Naive thymus-derived CD8-positive, alpha-beta T cell (primary cell): ENCODE measurements around the gene PHKG2. TPM values are rescaled to one million over a fixed set of nuclear protein-coding genes. Genes with fewer than 3 reads are reported as not detected.

ENCODE experiments used
- ATAC-seq, 2 donors: fragments of 150-1000 bp; cut with Tn5 transposase in 1 of 2; sonication (Bioruptor Pico), chemical (Tn5 transposase) in 1 of 2; 1 replicate in 1 of 2; 2 replicates in 1 of 2; pipeline ENCODE4 v1.10.0; 2021; ENCODE audit warnings: mild to moderate bottlenecking in 2 of 2, moderate library complexity in 2 of 2
- POLR2A ChIA-PET: fragments of 350-600 bp; sonication (Branson Sonifier 250); formaldehyde crosslinking; loops from one replicate; lab custom pipeline; 2021; ENCODE audit warnings: antibody characterized with exemption; lab: Charles Lee
- DNase-seq, 10 donors: peaks; one replicate each; pipeline versions ENCODE4 v3.0.0 to v3.0.0-alpha.2; 2020 to 2022
- H3K27ac Mint-ChIP-seq, 10 donors: one replicate each; pipeline ENCODE4 v1.8.0; 2020 to 2022; ENCODE audit warnings: mild to moderate bottlenecking in 10 of 10, mixed read lengths in 10 of 10, moderate library complexity in 4 of 10, inconsistent platforms in 1 of 10
- H3K27me3 Mint-ChIP-seq, 5 donors: one replicate each; pipeline ENCODE4 v1.8.0; 2021 to 2022; ENCODE audit warnings: mixed read lengths in 5 of 5
- H3K36me3 Mint-ChIP-seq, 3 donors: one replicate each; pipeline ENCODE4 v1.8.0; 2020 to 2022; ENCODE audit warnings: mixed read lengths in 3 of 3, mild to moderate bottlenecking in 2 of 3, inconsistent platforms in 1 of 3
- H3K4me1 Mint-ChIP-seq, 4 donors: one replicate each; pipeline ENCODE4 v1.8.0; 2021 to 2022; ENCODE audit warnings: mixed read lengths in 4 of 4
- H3K4me3 Mint-ChIP-seq, 10 donors: one replicate each; pipeline ENCODE4 v1.8.0; 2020 to 2022; ENCODE audit warnings: mild to moderate bottlenecking in 10 of 10, mixed read lengths in 10 of 10, moderate library complexity in 6 of 10, inconsistent platforms in 1 of 10
- H3K9me3 Mint-ChIP-seq, 9 donors: one replicate each; pipeline ENCODE4 v1.8.0; 2020 to 2022; ENCODE audit warnings: mixed read lengths in 9 of 9, mild to moderate bottlenecking in 3 of 9, inconsistent platforms in 1 of 9, moderate library complexity in 1 of 9
- polyA plus RNA-seq, 3 donors: library from polyadenylated mRNA; unstranded; fragments of 300-500 nt; fragmentation: Illumina TruSeq; gene quantifications; one replicate each; pipeline ENCODE4 v1.2.3, GENCODE V29; 2021
- total RNA-seq, 8 experiments: library from RNA in 2 of 8; stranded (reverse) in 2 of 8; gene quantifications; one replicate each; pipeline ENCODE4 v1.2.3 and lab custom pipeline; 2021 to 2026

The PHKG2 gene
- total and polyA plus RNA-seq, 5 experiments from 2014 or later, result 39.7 to 53.7 (median 43.1) TPM

DNA sequence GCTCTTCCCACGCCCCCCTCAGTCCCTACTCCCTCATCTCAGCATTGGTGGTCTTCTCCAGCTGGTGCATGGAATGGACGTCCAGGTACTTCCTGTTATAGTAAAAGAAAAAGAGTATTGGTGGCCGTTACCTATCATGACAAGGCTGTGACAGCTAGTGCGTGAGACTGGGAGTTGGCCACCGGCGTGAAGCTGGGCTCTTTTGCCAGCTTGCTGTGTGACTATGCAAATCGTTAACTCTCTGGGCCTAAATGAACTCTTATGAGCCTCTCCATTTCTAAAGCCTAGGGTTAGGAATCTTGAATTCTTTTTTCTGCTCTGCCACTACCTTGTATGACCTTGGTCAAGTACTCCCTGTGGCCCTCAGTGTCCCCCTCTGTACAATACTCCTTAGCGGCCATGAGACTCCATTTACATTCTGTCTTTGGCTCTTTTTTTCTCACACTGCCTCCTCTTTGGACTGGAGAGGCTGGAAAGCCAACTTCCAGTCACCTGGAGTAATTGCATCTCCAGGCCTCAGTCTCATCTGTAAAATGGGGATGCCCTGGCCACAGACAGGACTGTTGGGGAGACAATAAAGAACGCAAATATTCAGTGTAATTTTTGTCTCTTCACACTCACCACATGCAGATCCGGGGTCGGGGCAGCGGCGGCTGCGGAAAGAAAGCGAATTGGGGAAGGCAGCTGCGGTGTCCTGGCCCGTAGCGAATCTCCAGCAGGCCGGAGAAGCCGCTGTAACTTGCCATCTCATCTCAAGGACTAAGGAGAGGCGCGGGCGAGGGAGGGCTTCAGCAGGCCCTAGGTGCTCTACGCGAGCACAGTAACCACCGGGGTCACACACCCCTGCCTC lies 12.6 kb downstream of the PHKG2 start:
- POLR2A ChIA-PET, result interaction anchor here (0.8 to 1.6 kb wide), 3 partner anchors 13 to 65 kb away, joined by 3 to 8 read pairs (median 3); partner anchors contain the start of gene PHKG2
- H3K27ac Mint-ChIP-seq, result peak overlapping the region; percentile 2 to 97 (median 94)
- peaks cover 12 to 43% (median 31%) of the 10 kb centered on the region in 4 donors for H3K4me1 Mint-ChIP-seq
- H3K27me3 Mint-ChIP-seq, result no peaks in the 10 kb centered on the region
- peak overlapping the region; percentile 85 to 99 (median 96) for H3K4me3 Mint-ChIP-seq
- H3K9me3 Mint-ChIP-seq, result no peaks in the 10 kb centered on the region
- peaks cover 0 to 25% (median 3%) of the 10 kb centered on the region in 3 donors for H3K36me3 Mint-ChIP-seq
- ATAC-seq, result no peak
- DNase-seq, result peak in 1 of 10 donors; percentile 9

DNA sequence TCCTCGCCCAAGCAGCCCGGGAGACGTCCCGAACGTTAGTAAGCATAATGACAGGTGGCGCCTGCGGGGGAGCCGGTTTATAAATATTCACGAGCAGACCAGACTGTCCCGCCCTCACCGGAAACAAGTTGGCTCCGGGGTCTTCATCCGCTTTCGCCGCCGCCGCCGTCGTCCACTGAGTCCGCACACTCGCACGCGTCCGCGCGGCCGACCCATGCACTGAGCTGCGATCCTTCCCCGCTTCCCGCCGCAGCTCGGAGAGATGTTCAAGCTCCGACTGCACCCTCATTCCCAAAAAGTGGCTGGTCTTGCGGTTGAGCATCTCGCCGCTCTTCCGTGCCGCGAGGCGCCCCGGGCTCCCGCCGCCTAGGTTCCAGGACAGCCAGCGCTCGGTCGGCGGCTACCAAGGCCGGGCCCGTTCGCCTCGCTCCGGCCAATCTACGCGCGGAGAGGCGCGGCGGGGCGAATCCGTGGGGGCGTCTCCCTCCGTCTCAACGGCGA lies 13.3 kb downstream of the PHKG2 start:
- ATAC-seq (peak; percentile 46 to 53), DNase-seq (peak in 7 of 10 donors; percentile 21 to 72 (median 27))
- H3K27ac Mint-ChIP-seq, result peak overlapping the region; percentile 80 to 97 (median 94)
- peaks cover 0 to 29% (median 5%) of the 10 kb centered on the region in 3 donors for H3K36me3 Mint-ChIP-seq
- POLR2A ChIA-PET, result interaction anchor here (1.0 kb wide), 1 partner anchor 44 kb away, joined by 3 read pairs; no protein-coding TSS in a partner anchor
- no peaks in the 10 kb centered on the region for H3K27me3 Mint-ChIP-seq
- H3K9me3 Mint-ChIP-seq, result no peaks in the 10 kb centered on the region
- H3K4me3 Mint-ChIP-seq, result peak overlapping the region; percentile 85 to 99 (median 96)
- H3K4me1 Mint-ChIP-seq, result peaks cover 13 to 43% (median 31%) of the 10 kb centered on the region in 4 donors

DNA sequence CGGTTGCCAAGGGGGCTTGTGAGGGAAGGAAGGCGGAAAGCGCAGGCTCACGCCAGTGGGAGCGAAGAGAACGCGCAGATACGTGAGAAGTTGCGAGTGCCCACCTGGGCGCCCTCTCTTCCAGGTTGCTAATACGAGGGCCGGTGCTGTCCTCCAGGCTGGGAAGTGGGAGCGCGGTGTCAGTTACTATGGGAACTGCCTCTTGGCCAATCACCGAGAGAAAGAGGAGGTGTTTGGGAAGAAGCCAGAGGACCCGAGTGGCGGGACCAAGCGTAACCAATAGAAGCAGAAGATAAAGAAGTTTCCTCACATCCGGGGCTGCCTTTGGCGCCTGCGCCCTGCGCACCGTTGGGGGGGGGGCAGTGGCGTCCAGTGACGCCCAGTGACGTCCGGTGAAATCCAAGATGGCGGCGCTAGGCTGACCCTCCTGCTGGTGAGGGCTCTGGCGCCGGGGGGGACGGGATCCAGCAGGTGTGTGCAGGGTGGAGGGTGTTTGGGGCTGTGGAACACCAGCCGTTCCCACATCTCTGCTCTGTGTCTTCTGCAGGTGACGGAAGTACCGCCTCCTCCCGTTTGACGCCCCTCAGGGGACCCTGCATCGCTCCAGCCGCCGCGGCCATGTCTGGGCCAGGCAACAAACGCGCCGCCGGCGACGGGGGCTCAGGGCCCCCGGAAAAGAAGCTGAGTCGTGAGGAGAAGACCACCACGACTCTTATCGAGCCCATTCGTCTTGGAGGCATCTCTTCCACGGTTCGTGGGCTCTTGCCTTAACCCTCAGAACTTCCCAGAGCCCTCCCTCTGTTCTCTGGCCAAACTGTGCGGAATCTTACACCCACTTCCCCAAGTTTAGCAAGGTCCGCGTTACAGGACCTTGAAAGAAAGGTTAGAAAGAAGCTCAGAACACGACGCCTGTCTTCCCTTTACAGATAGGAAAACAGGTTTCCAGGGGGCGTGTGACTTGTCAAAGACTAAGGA lies 14.0 kb downstream of the PHKG2 start, which contains the start of the genes CFAP119 and RNF40:
TSS of gene CFAP119 (minus strand) at position 135 of the 975 bp plus-strand sequence. CDS start 314 bp downstream, outside the sequence.
TSS of gene RNF40 (plus strand) at position 395 of the 975 bp plus-strand sequence. CDS start at position 619, 224 bp downstream.
- Mint-ChIP-seq H3K9me3 (no peaks in the 10 kb centered on the region), H3K4me3 (peak within 1 kb of the TSS; percentile 85 to 99 (median 96)), H3K36me3 (peaks cover 0 to 37% (median 10%) of the 10 kb centered on the region in 3 donors), H3K27me3 (no peaks in the 10 kb centered on the region), H3K27ac (peak within 1 kb of the TSS; percentile 88 to 97 (median 94)), H3K4me1 (peaks cover 17 to 47% (median 34%) of the 10 kb centered on the region in 4 donors)
- ATAC-seq (peak; percentile 87 to 92), DNase-seq (peak; percentile 80 to 95 (median 89))
- POLR2A ChIA-PET, result interaction anchor here (0.6 to 1.5 kb wide), 6 partner anchors 12 to 112 kb away, joined by 3 to 8 read pairs (median 3); partner anchors contain the start of gene PHKG2

DNA sequence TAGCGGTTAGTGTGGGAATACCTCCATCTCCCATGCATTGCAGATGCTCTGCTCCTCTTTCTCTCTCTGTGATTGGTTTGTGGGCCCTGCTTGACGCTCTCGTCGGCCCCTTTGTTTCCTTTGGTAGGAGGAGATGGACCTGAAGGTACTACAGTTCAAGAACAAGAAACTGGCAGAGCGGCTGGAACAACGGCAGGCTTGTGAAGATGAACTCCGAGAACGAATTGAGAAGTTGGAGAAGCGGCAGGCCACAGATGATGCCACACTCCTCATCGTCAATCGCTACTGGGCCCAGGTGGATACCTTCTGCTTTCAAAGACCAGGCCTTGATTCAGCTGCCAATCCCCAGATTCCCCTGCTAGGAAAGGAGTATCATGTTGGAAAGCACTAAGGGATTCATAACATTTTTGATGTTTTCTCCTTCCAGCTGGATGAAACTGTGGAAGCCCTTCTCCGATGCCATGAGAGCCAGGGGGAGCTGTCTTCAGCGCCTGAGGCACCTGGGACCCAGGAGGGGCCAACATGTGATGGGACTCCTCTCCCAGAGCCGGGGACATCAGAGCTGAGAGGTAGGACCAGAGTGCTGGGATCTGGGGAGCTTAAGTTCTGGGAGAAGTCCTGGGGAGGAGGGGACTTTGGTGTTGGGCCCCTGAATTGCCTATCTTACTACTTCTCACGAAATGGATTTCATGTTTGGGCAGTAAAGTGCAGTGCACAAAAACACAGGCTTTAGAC lies 14.9 kb downstream of the PHKG2 start:
- H3K27me3 Mint-ChIP-seq, result no peaks in the 10 kb centered on the region
- H3K9me3 Mint-ChIP-seq, result no peaks in the 10 kb centered on the region
- H3K27ac Mint-ChIP-seq, result peak overlapping the region; percentile 88 to 97 (median 94)
- peaks cover 0 to 45% (median 15%) of the 10 kb centered on the region in 3 donors for H3K36me3 Mint-ChIP-seq
- no peak for DNase-seq
- no peak for ATAC-seq
- POLR2A ChIA-PET, result interaction anchor here (0.6 to 1.5 kb wide), 10 partner anchors 9 to 340 kb away, joined by 3 to 8 read pairs (median 3); partner anchors contain the start of gene PHKG2
- H3K4me3 Mint-ChIP-seq, result peak overlapping the region; percentile 85 to 99 (median 96)
- peaks cover 18 to 55% (median 35%) of the 10 kb centered on the region in 4 donors for H3K4me1 Mint-ChIP-seq

DNA sequence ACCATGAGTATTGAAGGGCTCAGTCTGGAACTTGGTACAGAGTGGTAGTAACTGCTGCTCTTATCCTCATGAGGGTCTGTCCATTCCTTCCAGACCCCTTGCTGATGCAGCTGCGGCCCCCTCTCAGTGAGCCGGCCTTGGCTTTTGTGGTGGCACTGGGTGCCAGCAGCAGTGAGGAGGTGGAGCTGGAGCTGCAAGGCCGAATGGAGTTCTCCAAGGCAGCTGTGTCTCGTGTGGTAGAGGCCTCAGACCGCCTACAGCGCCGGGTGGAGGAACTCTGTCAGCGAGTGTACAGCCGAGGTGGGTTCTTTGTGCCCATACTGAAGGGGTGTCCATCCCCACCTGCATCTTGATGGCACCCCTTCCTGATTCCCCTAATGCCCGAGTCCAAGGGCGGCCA lies 15.9 kb downstream of the PHKG2 start:
- H3K27ac Mint-ChIP-seq, result peak overlapping the region in 4 of 10 donors; percentile 12 to 95 (median 56)
- no peak for ATAC-seq
- POLR2A ChIA-PET, result interaction anchor here (0.6 to 1.5 kb wide), 3 partner anchors 13 to 102 kb away, joined by 3 to 5 read pairs (median 3); no protein-coding TSS in a partner anchor
- no peak for DNase-seq
- peaks cover 0 to 52% (median 18%) of the 10 kb centered on the region in 3 donors for H3K36me3 Mint-ChIP-seq
- no peaks in the 10 kb centered on the region for H3K9me3 Mint-ChIP-seq
- H3K4me1 Mint-ChIP-seq, result peaks cover 20 to 51% (median 35%) of the 10 kb centered on the region in 4 donors
- no peaks in the 10 kb centered on the region for H3K27me3 Mint-ChIP-seq
- peak overlapping the region in 7 of 10 donors; percentile 57 to 99 (median 94) for H3K4me3 Mint-ChIP-seq

DNA sequence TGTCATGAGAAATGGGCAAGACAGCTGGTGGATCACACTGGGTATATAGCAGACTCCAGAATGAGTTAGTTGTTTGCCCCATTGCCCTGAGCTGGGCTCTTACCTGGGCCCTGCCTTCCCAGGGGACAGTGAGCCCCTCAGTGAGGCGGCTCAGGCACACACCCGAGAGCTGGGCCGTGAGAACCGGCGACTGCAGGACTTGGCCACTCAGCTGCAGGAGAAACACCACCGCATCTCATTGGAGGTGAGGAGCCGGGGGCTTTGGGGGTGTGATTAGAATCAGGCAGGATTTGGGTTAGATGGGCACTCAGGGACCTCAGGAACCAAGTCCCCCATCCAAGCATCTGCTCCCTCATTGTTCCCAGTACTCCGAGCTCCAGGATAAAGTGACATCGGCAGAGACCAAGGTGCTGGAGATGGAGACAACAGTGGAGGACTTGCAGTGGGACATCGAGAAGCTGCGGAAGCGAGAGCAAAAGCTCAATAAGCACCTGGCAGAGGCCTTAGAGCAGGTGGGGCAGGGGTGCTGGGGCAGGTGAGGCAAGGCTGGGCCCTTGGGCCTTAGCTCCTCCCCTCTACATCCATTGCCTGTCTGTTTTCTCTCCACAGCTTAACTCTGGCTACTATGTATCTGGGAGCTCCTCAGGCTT lies 16.7 kb downstream of the PHKG2 start:
- POLR2A ChIA-PET, result interaction anchor here (1.3 to 1.5 kb wide), 2 partner anchors 49 to 103 kb away, joined by 3 read pairs; no protein-coding TSS in a partner anchor
- Mint-ChIP-seq H3K4me3 (no peak overlapping the region), H3K36me3 (peaks cover 0 to 59% (median 18%) of the 10 kb centered on the region in 3 donors), H3K27me3 (no peaks in the 10 kb centered on the region), H3K9me3 (no peaks in the 10 kb centered on the region), H3K4me1 (peaks cover 20 to 43% (median 36%) of the 10 kb centered on the region in 4 donors), H3K27ac (peak overlapping the region in 1 of 10 donors; percentile 60)
- DNase-seq, result no peak
- no peak for ATAC-seq

DNA sequence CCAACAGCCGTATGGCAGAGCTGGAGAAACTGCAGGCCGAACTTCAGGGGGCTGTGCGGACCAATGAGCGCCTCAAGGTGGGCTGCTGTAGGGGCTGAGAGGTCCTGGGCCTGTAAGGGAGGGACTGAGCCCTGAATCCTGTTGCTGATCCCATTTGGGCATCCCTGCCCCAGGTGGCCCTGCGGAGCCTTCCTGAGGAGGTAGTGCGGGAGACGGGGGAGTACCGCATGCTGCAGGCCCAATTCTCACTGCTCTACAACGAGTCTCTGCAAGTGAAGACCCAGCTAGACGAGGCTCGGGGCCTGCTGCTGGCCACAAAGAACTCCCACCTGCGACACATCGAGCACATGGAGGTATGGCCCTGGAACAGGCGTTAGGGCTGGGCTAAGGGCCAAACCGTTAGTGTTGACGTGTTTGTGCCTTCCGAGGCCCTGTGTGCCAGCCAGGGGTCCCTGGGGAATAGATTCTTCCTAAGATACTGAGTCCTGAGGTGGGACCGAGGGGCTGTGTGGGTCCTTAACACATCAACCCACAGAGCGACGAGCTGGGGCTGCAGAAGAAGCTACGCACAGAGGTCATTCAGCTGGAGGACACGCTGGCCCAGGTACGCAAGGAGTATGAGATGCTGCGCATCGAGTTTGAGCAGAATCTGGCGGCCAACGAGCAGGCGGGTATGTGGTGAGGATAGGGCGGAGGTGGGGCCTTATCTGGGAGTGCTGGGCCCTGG lies 18.1 kb downstream of the PHKG2 start:
- ATAC-seq, result no peak
- Mint-ChIP-seq H3K27ac (peak overlapping the region in 1 of 10 donors; percentile 33), H3K4me3 (no peak overlapping the region), H3K27me3 (no peaks in the 10 kb centered on the region), H3K4me1 (peaks cover 14 to 34% (median 27%) of the 10 kb centered on the region in 4 donors), H3K9me3 (no peaks in the 10 kb centered on the region), H3K36me3 (peaks cover 0 to 73% (median 22%) of the 10 kb centered on the region in 3 donors)
- POLR2A ChIA-PET, result interaction anchor here (0.5 to 0.7 kb wide), 2 partner anchors 842 to 956 kb away, joined by 3 read pairs; no protein-coding TSS in a partner anchor
- DNase-seq, result no peak

DNA sequence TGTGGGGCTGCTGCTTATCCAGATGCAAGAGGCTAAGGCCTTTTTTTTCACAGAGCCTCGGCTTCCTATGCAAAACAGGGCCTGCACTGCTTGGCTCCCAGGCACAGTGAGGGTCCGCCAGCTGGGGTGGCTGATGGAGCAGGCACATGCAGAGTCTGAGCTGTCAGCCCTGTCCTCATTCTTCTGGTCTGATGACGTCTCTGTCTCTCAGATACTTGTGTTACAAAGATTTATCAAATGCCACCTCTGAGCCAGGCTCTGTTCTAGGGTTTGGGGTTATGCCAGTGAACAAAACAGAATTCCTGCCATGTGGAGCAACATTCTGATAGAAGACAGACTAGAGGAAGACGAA lies 18.7 kb downstream of the PHKG2 start:
- H3K27ac Mint-ChIP-seq, result peak overlapping the region in 2 of 10 donors; percentile 33 to 82
- H3K4me3 Mint-ChIP-seq, result no peak overlapping the region
- DNase-seq (no peak), ATAC-seq (no peak)
- H3K4me1 Mint-ChIP-seq, result peaks cover 13 to 32% (median 26%) of the 10 kb centered on the region in 4 donors
- POLR2A ChIA-PET, result interaction anchor here (0.5 to 0.7 kb wide), 2 partner anchors 843 to 957 kb away, joined by 3 read pairs; no protein-coding TSS in a partner anchor
- H3K9me3 Mint-ChIP-seq, result no peaks in the 10 kb centered on the region
- H3K27me3 Mint-ChIP-seq, result no peaks in the 10 kb centered on the region
- peaks cover 0 to 79% (median 22%) of the 10 kb centered on the region in 3 donors for H3K36me3 Mint-ChIP-seq

DNA sequence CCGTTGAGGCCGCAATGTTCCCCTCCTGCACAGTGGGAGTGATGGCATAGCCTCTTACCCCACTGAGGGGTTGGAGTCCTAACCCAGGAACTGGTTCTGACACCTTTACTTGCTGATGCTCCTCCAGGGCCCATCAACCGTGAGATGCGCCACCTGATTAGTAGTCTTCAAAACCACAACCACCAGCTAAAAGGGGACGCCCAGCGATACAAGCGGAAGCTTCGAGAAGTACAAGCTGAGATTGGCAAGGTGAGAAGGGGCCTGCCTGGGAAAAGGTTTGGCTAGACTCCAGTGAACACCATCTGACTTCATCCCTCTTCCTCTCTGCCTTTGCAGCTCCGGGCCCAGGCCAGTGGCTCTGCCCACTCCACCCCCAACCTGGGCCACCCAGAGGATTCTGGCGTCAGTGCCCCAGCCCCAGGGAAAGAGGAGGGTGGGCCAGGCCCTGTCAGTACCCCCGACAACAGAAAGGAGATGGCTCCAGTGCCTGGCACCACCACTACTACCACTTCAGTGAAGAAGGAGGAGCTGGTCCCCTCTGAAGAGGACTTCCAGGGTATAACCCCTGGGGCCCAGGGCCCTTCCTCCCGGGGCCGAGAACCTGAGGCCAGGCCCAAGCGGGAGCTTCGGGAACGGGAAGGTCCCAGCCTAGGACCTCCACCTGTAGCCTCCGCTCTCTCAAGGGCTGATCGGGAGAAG lies 19.7 kb downstream of the PHKG2 start:
- H3K9me3 Mint-ChIP-seq, result no peaks in the 10 kb centered on the region
- ATAC-seq, result no peak
- peak overlapping the region in 1 of 10 donors; percentile 22 for H3K4me3 Mint-ChIP-seq
- peaks cover 19 to 29% (median 27%) of the 10 kb centered on the region in 4 donors for H3K4me1 Mint-ChIP-seq
- POLR2A ChIA-PET, result interaction anchor here (0.6 kb wide), 1 partner anchor 36 kb away, joined by 7 read pairs; no protein-coding TSS in a partner anchor
- H3K36me3 Mint-ChIP-seq, result peaks cover 0 to 89% (median 22%) of the 10 kb centered on the region in 3 donors
- H3K27me3 Mint-ChIP-seq, result no peaks in the 10 kb centered on the region
- DNase-seq, result peak in 1 of 10 donors; percentile 49
- H3K27ac Mint-ChIP-seq, result peak overlapping the region in 2 of 10 donors; percentile 71 to 82
